IMR-90 (cell line): Measurements from ENCODE around the gene NEDD4L.

Experiments
- BHLHE40 ChIP-seq: fragments of 150-350 bp; IDR thresholded peaks from 2 replicates; pipeline ENCODE4 v1.6.1; 2016; ENCODE audit warnings: mild to moderate bottlenecking, low read depth, low read length
- CEBPB ChIP-seq: IDR thresholded peaks from 2 replicates; pipeline ENCODE4 v1.6.1; 2012; ENCODE audit warnings: low read depth, low read length, improper control_type of control experiment
- CHD1 ChIP-seq: IDR thresholded peaks from 2 replicates; pipeline ENCODE4 v1.6.1; 2012; ENCODE audit warnings: low read depth, low read length, improper control_type of control experiment
- CTCF ChIP-seq: conservative IDR thresholded peaks from 2 replicates; pipeline ENCODE4 v1.5.1; 2012; ENCODE audit warnings: mild to moderate bottlenecking, low read depth, low read length, improper control_type of control experiment
- ELK1 ChIP-seq: fragments of 150-350 bp; IDR thresholded peaks from 2 replicates; pipeline ENCODE4 v1.6.1; 2016; ENCODE audit warnings: low read depth, mild to moderate bottlenecking, low read length, moderate library complexity, borderline replicate concordance
- FOS ChIP-seq: fragments of 150-350 bp; IDR thresholded peaks from 2 replicates; pipeline ENCODE4 v1.6.1; 2016; ENCODE audit warnings: low read depth, low read length
- MAZ ChIP-seq: IDR thresholded peaks from 2 replicates; pipeline ENCODE4 v1.6.1; 2012; ENCODE audit warnings: low read depth, mild to moderate bottlenecking, low read length, improper control_type of control experiment, moderate library complexity, borderline replicate concordance
- MXI1 ChIP-seq: IDR thresholded peaks from 2 replicates; pipeline ENCODE4 v1.6.1; 2012; ENCODE audit warnings: low read depth, mild to moderate bottlenecking, low read length, moderate library complexity, borderline replicate concordance
- POLR2A ChIP-seq: IDR thresholded peaks from 2 replicates; pipeline ENCODE4 v1.6.1; 2012; ENCODE audit warnings: mild to moderate bottlenecking, low read depth, low read length
- RAD21 ChIP-seq: IDR thresholded peaks from 2 replicates; pipeline ENCODE4 v1.6.1; 2012; ENCODE audit warnings: low read length, improper control_type of control experiment
- RCOR1 ChIP-seq: IDR thresholded peaks from 2 replicates; pipeline ENCODE4 v1.6.1; 2012; ENCODE audit warnings: mild to moderate bottlenecking, low read length, improper control_type of control experiment; ENCODE audit not compliant: insufficient replicate concordance
- RFX5 ChIP-seq: IDR thresholded peaks from 2 replicates; pipeline ENCODE4 v1.8.0; 2012; ENCODE audit warnings: low read depth, mild to moderate bottlenecking, low read length, moderate library complexity
- SMC3 ChIP-seq: fragments of 150-350 bp; IDR thresholded peaks from 2 replicates; pipeline ENCODE4 v1.6.1; 2016; ENCODE audit warnings: low read depth, mild to moderate bottlenecking, antibody characterized with exemption, low read length, moderate library complexity
- USF2 ChIP-seq: fragments of 150-350 bp; IDR thresholded peaks from 2 replicates; pipeline ENCODE4 v1.6.1; 2017; ENCODE audit warnings: mild to moderate bottlenecking, antibody characterized with exemption, low read length, low read depth

GRCh38 chr18:58243401-58243800 lies 199.4 kb downstream of the NEDD4L start:
- no peak for TF ChIP-seq POLR2A
- TF ChIP-seq CTCF = no peak
- TF ChIP-seq RAD21 = no peak
- TF ChIP-seq BHLHE40 = no peak
- no peak for TF ChIP-seq MAZ
- TF ChIP-seq CEBPB = no peak
- no peak for TF ChIP-seq CHD1
- TF ChIP-seq USF2 = no peak
- no peak for TF ChIP-seq MXI1
- no peak for TF ChIP-seq RFX5
- TF ChIP-seq SMC3 = no peak
- TF ChIP-seq ELK1 = no peak
- no peak for TF ChIP-seq RCOR1
- TF ChIP-seq FOS = no peak
